GM18520 (cell line): ENCODE results near the gene WT1.
"Not testable (repeated sequence)": the region's sequence is repeated elsewhere in the genome, so short reads cannot be mapped to it uniquely, and the experiment has no call there.

ENCODE experiments used
- ATAC-seq: cut with Tn5 transposase; IDR thresholded peaks from one replicate; pipeline ENCODE4 v1.9.1; 2021; ENCODE audit not compliant: unreplicated experiment

The WT1 gene

DNA sequence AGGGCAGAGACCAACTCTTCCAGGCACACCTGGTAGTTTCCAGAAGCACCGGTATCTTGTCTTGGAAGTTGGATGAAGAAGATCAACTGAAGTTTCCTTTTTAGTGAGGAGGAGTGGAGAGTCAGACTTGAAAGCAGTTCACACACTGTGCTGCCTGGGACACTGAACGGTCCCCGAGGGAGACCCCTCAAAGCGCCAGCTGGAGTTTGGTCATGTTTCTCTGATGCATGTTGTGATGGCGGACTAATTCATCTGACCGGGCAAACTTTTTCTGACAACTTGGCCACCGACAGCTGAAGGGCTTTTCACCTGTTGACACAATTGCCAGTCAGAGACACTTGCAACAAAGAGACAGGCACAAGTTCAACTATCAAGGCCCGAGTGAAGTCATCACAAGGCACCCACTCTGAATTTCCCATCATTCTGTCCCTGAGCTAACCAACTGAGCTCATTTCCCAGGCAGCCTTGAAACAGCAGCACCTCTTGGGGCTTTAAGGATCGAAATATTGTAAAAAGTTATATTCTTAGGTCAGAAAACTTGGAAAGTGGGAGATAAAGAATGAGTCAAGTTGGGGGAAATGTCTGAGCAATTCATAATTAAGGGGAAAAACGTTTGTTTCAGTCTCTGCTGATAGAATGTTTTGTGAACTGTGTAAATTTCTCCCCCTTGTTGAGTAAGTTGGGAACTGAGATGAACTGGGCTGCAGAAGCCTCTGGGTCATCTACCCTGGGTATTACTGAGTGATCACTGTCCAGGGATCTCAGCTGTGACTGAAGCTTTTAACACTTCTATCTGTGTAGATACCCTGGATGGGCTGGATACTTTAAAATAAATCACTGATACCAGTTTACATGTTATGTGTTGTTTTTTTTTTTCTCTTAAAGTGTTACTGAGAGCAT, 46.2 kb downstream of the WT1 start:
- peak; percentile 40 for ATAC-seq

DNA sequence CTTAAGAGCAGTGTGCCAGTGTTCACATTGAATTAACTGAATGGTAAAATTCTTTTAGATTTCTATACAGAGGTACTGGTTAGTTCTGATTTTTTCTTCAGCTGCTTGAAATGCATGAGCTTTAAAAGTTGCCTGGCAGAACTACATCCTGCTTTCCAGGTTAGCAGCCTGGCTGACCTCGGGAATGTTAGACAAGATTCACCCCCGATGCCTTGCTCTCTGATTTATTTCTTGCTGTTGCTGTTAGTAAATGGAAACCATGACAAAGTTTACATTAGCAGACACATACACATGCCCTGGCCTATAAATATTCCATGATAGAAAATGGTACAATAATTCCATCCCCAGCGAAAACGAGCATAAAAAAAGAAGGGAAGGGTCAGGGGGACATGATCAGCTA, 47.0 kb downstream of the WT1 start:
- no peak for ATAC-seq

DNA sequence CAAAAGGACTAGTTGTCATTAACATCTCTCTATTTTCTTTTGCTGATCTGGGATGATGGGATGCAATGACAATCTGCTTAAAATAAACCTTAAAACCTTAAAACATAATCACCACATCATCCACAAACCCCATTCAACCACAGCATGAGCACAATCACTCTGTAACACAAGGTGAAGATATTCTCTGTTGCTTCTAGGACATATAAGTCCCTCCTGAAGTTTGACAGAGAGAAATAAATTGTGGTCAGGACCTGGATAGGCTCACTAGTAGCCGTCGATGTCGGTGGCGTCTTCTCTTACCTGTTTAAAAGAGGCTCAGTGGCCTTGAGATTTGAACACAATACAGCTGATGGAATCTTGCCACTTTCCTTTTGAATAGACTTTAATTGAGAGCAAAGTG, 47.9 kb downstream of the WT1 start:
- no peak for ATAC-seq

DNA sequence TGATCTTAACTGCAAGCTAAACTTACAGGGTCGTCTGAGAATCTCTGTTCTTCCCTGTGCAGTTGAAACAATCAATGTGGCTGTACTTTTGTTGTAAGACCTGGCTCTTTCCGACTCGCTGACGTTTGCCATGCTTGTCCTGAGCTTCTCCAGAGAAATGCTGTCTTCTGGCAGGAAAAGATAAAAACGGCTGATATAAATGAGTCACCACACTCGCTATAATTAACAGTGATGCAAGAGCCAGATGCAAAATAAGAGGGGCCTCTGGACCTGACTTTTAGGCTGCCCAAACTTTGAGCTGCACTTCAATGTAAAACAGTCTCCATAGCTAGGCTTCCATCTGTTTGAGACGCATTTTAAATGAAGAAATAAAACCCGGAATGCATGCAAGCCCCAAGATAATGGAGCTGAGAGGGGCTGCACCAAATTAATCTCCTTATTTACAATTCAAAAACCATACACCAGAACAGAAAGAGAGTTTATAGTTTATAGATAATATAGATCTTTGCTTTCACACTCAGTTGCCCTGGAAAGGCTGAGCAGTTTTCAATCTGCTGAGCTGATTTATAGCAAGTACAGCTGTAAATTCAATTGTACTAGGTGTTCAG, 48.5 kb downstream of the WT1 start:
- ATAC-seq: no peak

DNA sequence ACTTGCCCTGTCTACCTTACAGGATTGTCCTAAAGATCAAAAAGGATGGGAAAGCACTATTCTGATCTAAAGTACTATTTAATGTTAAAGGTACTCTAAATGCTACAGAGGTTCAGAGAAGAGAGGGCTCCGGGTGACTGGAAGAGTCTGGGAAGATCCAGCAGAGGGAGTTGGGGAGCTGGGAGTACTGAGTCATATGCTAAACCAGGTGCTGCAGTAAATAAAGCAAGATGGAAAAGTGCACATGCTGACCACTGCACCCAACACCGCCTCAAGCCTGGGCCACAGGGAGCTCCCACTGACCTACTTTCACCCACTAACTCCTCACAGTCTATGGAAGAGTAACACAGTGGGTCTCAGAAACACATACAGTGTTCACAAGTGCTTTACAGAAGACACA, 49.3 kb downstream of the WT1 start:
- ATAC-seq: no peak

DNA sequence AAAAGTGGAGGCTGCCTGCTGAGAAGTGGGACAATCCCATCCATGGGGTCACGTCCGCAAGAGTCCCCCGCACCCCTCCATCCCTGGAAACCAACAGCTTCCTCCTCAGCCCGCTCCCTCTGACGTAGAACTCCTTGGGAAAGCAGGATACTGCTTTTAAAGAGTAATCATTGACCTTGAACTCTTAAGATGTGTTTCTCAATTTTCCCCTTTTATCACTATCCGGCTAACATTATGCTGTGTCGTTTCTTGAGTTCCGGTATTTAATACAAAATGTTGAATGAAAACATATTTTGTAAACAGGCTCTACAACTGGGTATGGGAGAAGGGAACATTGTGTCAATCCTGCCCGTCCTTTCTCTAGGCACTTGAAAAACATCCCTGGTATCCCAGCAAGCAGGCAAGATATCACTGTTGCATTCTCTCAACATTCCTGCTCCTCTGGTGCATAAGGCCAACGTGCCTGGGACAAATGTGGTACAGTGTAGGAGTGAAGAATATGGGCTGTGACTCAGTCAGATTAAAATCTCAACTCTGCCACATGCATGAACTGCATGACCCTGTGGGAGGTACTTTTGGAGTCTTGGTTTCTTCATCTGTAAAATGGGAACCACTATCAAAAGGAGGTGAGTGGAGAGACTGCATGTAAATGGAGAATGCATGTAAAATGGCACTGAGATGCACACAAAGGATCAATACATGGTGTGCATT, 52.8 kb downstream of the WT1 start:
- no peak for ATAC-seq

DNA sequence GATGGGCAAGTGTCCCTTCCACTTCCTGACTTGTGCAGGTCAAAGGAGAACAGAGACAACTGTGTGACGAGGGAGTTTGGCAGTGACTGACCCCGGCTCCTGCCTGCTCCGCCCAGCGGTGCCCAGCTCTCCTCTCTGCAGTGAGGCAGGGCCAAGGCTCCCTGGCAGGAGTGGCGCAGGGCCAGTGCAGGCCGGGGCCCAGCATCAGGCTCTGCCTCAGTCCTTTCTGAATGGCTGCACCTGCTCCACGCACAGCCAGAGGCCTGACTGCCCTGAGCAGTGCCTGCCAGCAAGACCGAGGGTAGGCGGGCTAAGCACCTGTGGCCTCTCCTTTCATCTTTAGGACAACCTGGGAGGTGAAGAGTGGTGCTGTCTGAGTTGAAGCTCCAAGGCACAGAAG, 54.2 kb downstream of the WT1 start:
- ATAC-seq: no peak

DNA sequence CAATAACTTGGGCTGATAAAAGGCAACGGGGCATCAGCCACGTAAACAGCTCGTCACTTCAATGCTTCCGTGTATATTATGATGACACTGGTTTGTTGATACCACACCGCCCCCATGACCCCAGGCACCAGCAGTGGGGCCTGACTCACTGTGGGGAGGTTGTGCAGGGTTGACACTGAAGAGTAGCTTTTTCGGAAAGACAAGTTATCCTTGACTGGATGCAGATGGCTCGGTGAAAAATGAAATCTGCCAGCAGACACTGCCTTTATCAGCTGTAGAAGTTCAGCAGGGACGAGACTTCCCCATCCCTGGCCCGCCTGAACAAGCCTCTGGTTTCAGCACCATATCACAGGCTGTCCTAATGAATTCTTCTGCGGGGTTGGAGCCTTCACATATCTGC, 55.6 kb downstream of the WT1 start:
- ATAC-seq: no peak

DNA sequence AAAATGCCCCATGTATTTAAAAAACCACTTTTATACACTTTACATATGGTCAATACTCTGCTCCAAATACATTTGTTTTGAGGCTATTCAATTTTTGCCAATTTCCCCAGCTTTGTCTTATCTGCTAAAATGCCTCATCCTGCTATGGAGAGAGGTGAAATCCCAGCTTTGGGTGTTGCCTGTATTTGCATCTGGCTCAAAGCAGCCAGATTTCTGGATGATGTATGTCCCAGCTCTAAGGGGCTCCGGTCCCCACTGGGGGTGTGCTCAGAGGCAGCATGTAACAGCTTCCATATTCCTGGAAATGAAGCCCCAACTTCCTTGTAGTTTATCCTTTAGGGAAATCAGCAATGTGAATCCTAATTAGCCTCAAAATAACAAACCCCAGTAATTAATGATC, 59.5 kb downstream of the WT1 start:
- no peak for ATAC-seq

DNA sequence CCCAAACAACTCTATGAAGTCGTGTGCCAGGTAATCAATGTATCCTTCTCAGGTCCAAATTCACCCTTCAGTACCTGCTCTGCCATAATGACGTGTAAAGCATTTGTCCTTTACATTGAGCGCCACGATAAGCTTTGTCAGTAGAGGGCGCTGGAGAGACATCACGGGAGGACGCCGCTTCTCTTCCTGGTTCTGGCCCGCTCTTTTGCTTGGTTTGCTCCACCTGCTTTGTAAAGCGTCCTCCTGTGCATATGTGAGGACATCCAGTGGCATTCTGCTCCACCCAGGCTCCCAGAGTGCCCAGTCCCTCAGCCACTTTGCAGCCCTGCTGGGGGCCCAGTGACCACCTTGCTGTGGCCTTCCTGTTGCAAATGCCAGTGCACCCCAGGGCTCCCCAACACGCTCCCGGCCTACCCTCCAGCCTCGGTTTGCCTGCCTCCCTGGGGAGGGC, 61.1 kb downstream of the WT1 start:
- ATAC-seq: no peak

DNA sequence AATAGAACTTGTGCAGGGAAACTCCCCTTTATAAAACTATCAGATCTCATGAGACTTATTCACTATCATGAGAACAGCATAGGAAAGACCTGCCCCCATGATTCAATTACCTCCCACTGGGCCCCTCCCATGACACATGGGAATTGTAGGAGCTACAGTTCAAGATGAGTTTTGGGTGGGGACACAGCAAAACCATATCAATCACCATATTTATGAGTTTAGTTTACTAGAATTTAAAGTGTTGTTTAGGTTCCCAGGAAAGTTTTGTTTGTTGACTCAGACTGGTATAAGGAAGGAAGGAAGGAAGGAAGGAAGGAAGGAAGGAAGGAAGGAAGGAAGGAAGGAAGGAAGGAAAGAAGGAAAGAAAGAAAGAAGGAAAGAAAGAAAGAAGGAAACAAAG, 65.4 kb downstream of the WT1 start:
- not testable (repeated sequence) for ATAC-seq

DNA sequence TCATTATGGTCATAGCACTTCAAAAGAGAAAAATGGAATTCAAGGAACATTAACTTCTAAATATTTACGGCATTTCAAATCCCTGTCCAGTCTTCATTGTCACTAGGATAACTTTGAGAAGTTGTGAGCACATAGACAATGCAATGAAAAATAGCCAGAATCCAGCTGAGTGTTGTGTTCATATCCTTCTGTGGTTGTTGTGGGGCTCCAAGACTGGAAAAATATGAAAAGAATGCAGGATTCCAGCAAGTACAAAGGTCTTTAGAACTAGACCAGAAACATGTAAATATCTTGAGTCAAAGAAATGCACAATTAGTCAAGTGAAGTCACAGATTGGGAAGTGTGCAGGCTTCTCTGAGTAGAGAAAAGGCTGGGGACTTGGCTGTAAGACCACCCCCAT, 68.7 kb downstream of the WT1 start:
- ATAC-seq: no peak

DNA sequence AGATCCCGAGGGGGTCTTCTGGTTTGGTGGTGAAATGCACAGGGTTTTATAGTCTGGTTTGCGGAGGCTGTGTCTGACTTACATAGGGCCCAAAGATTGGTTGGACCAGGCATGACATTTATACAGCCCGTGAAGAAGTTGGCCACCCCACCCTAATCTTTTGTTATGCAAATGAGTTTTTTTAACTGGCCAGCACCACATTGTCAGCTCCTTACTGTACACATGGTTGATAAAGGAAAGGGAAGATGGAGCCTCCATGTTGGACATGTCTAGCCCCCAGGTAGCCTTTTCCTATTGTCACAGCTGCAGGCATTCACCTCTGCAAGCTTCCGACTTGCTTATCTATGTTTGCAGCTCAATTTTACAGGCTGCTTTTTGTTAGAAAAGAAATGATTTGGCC, 70.1 kb downstream of the WT1 start:
- no peak for ATAC-seq

DNA sequence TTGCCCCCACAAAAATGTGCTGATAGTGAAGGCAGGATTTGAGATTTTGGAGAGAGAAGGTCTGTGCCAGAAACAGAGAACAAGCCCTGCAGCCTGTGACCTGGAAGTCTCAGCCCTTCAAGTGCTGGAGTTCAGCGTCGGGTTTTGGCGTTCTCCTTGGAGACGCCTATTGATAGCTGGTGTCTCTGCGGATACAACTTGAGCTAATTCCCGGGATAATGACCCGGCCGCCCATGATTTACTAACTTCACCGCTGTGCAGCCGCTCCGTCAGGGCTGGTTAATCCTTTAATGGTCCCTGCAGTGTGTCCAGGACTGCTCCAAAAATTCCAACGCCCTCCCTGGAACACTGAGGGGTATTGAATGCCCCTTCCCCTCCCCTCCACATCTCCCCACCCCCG, 76.6 kb downstream of the WT1 start:
- no peak for ATAC-seq

DNA sequence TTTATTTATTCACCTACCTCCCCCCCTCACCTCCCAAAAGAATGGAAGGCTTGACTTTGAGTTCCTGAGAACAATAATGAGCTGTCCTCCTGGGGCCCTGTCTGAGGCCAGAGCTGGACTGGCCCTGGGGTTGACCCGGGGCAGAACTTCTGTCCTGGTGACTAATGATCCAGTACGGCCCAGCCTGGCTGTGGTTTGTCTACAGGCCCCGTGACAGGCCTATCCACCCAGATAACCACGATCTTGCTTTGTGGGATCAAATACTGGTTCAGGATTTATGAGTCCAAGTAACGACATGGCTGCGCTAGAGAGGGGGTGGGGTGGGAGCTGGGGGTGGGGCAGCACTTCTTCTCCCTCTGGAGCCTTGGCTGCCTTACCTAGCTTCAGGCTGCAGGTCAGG, 81.5 kb downstream of the WT1 start:
- ATAC-seq: no peak

DNA sequence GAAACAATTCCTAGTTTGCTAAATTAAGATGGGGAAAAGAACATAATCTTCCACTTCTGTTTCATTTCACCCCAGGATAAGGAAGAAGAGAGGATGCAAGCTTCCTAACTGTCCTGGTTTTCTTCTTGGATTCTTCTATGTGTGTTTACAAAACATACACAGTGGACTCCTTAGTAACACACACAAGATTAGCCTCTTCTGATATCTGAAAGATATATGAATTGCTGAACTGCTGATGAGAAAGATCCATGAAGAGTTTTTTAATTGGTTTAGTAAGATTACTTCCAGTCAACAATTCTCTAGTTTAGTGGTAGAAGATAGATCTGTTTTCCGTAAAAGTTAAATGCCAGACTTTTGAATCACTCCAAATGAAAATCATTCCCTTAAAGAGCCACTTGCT, 86.8 kb downstream of the WT1 start:
- no peak for ATAC-seq

DNA sequence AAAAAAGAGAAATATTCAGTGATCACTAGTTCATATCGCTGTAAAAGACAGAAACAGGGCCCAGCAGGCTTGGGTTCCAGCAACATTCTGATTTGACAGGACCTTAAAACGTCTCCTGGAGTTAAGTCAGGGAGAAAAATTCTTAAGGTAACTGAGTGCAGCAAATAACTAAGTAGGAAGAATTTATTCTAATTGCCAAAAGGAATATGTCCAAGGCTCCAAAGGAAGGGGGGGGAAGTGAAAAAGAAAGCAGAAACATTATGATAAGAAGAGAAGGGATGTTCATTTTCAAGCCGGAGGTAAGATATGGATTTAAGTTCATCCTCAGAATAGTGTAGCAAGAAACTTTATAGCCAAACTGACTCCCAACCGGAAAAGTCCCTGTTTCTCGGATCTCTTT, 90.4 kb downstream of the WT1 start:
- ATAC-seq: no peak

DNA sequence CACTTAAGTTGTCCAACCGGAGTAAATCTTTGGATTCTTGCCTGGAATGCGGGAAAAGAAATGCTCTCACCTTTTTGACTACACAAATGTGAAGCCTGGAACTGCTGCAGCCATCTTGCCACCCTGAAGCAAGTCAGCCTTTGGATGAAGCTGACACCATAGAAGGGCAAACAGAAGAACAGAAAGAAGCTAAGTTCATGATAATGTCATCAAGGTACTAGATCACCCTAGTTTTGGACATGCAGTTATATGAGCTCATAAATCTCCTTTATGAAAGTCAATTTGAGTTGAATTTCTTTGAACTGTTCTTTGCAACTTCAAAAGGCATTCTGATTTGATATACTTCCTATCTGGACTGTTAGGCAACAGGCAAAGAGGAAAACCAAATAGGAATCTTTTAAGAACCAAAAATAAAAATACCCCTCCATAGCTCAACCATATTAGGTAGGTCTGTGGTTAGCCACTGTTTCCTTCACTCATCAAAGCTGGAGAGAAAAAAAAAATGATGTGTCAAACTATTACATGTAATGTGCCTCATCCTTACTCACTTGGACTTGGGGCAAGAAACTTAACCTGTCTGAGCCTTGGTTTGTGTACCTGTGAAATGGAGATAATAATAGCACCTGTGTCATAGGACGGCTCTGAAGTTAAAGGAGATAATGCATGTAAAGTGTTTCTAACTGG, 91.9 kb downstream of the WT1 start:
- no peak for ATAC-seq

DNA sequence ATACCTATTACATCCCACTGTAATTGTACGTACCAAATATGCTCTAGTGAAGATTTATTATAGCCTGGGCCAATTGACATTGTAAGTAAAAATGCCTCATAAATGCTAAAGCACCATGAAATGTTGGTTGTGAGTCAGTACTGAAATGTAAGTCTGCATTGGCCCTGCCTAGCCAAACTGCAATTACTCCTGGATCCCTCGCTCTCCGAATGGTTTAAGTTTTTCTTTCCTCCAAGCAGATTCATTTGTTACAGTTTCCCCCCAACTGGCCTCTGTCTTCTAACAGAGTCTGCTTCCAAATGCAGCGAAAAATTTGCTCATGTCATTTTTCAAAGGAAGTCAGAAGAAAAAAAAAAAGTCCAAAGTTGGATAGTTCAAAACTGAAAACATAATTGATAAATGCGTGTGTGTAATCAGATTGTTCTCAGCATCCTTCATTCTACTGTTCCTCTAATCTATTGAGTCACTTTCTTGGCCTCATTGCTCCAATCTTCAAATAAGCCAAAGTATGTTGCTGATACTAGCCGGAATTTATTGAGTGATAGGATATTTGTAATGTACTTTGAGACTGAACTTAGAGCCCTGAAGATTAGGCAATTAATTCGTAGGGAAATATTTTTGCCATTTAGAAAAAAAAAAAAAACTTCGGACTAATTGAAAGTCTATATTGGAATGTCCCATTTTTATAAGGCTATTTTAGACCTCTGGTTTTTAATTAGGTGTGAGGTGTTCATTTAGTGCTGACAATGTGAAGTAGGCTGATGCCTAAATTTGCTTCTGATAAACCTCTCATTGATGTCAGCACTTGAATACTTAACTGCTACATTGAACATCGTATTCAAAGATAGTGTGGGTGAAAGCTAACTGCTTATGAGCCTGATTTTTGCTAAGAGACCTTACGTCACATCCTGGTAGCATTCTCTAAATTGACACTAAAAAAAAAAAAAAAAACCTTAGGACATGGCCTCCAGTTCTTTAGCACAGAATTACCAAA, 93.4 kb downstream of the WT1 start:
- ATAC-seq: no peak

DNA sequence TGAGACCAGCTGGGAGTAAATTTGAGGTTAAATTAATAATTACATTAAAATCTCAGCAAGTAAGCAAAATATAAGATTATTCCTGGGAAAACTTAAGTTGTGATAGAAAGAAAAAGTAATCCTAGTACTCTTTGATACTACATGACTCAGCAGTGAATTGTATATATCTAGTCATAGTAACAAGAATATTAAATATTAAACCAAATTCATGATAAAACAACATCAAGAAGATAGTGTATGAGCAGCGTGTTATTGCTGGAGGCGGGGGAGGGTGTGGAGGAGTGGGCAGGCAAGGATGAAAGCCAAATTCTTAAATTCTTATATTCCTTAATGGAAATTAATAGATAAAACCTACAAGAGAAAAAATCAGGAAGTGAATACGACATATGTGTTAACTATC, 95.2 kb downstream of the WT1 start:
- ATAC-seq: no peak
